Duodenal mucosa (tissue), 2 donors: ENCODE results near the gene KRT74.

Experiments
- H3K27ac ChIP-seq: one replicate; pipeline ENCODE4 v1.7.0; 2013; ENCODE audit warnings: low read depth, low read length
- H3K27me3 ChIP-seq, 2 donors: one replicate each; pipeline ENCODE4 v1.7.0; 2013; ENCODE audit warnings: low read length in 2 of 2, control low read depth in 1 of 2; ENCODE audit not compliant: insufficient read depth in 2 of 2, control insufficient read depth in 1 of 2
- H3K36me3 ChIP-seq, 2 donors: one replicate each; pipeline ENCODE4 v1.7.0; 2013; ENCODE audit warnings: low read length in 2 of 2, control low read depth in 1 of 2; ENCODE audit not compliant: insufficient read depth in 2 of 2, control insufficient read depth in 1 of 2
- H3K4me1 ChIP-seq, 2 donors: one replicate each; pipeline ENCODE4 v1.7.0; 2013; ENCODE audit warnings: low read length in 2 of 2, control low read depth in 1 of 2; ENCODE audit not compliant: insufficient read depth in 2 of 2, control insufficient read depth in 1 of 2
- H3K4me3 ChIP-seq, 2 donors: one replicate each; pipeline ENCODE4 v1.7.0; 2013; ENCODE audit warnings: low read length in 2 of 2, low read depth in 1 of 2
- H3K9ac ChIP-seq, 2 donors: one replicate each; pipeline ENCODE4 v1.7.0; 2013; ENCODE audit warnings: low read length in 2 of 2, low read depth in 1 of 2
- H3K9me3 ChIP-seq, 2 donors: one replicate each; pipeline ENCODE4 v1.7.0; 2013; ENCODE audit warnings: low read length in 2 of 2, control low read depth in 1 of 2; ENCODE audit not compliant: control insufficient read depth in 1 of 2

The KRT74 gene

DNA sequence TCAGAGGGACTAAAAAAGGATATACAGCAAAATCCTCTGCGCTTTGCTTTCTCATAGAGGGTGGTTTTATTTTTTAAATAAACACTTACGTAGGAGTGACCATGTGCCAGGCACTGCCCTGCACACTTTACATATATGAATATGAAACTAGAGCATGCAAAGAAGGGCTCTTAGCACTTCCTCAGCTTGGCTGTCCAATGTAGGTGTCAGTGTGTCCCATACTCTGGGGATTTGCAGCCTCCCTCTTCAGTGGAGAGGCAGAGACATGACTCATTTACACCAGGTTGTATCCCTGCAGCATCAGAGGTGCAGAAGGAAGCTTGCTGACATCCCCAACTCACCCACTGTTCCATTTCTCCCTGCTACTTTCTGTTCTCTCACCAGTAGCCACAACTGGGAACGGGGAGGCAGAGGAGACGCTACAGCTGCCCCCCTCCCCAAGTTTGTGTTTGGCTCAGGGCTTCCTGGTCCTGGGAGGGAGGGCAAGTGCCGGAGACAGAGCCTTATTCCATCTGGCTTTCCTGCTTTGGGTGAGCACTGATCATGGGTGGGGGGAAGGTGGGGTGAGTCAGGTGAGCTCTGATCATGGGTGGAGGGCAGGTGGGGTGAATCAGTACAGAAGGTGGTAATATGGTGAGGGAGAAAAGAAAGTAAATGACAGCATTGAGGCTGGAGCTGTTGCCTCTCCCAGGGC is 48.6 kb downstream of the KRT74 start:
- peaks cover 3 to 5% of the 10 kb centered on the region in 2 donors for H3K27me3 ChIP-seq
- H3K4me3 ChIP-seq, result no peak overlapping the region
- H3K9ac ChIP-seq, result no peak overlapping the region
- no peak overlapping the region for H3K27ac ChIP-seq
- no peaks in the 10 kb centered on the region for H3K9me3 ChIP-seq
- H3K36me3 ChIP-seq, result no peaks in the 10 kb centered on the region
- H3K4me1 ChIP-seq, result peaks cover 3 to 5% of the 10 kb centered on the region in 2 donors

DNA sequence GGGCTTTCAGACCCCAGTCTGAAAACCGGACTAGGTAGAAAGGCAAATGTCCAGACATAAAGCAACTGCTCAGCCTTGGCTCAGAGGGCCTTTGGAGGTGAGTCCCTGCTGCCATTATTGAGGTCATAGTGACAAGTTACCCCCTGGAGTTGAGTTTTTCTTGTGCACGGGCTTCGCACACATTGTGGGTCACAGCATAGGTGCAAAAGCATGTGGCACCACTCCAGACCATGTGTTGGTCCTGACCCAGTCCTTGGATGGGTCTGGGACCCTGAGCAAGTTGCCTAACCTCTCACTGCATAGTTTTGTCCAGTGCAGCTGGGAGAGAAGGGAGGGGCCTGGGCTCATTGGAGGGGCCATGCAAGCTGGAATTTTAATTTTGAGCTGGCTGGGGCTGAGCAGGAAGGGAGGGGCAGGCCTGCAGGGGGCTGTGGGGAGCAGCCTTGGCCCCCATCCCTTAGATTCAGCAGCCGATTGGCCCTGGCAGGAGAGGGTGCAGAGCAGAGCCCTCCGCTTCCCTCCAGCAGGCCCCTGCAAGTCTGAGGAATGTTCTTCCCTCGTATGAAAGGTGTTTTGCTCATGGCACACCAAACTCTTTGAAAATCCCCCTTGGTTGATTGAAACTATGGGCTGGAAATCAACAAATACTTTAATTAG is 49.3 kb downstream of the KRT74 start:
- Histone ChIP-seq H3K27ac (no peak overlapping the region), H3K27me3 (peaks cover 3 to 5% of the 10 kb centered on the region in 2 donors)

DNA sequence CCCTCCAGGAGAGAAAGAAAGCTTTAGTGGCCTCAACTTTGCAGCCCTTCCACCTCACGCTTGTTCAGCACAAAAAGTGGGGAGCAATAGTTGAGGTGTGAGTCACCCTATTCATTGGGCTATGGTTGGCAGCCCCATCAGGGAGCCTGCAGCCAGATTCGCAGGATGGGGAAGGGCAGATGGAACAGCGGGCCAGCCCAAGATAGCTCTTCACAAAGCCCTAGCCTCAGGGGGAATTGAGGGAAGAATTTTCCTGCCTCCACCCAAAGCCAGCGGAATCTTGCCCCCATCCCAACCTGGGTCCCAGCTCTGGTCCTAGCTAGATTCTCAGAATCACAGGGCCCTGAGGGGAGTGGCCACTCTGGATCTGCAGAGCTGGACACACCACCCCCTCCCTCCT is 49.8 kb downstream of the KRT74 start:
- no peaks in the 10 kb centered on the region for H3K36me3 ChIP-seq
- H3K9me3 ChIP-seq, result no peaks in the 10 kb centered on the region
- H3K4me1 ChIP-seq, result peaks cover 3 to 5% of the 10 kb centered on the region in 2 donors
- no peak overlapping the region for H3K9ac ChIP-seq
- no peak overlapping the region for H3K27ac ChIP-seq
- peaks cover 3 to 5% of the 10 kb centered on the region in 2 donors for H3K27me3 ChIP-seq
- no peak overlapping the region for H3K4me3 ChIP-seq

More for the DNA sequence above, 49.3 kb downstream of the KRT74 start:
- no peak overlapping the region for H3K9ac ChIP-seq
- no peaks in the 10 kb centered on the region for H3K36me3 ChIP-seq
- no peak overlapping the region for H3K4me3 ChIP-seq
- peaks cover 3 to 5% of the 10 kb centered on the region in 2 donors for H3K4me1 ChIP-seq
- no peaks in the 10 kb centered on the region for H3K9me3 ChIP-seq

DNA sequence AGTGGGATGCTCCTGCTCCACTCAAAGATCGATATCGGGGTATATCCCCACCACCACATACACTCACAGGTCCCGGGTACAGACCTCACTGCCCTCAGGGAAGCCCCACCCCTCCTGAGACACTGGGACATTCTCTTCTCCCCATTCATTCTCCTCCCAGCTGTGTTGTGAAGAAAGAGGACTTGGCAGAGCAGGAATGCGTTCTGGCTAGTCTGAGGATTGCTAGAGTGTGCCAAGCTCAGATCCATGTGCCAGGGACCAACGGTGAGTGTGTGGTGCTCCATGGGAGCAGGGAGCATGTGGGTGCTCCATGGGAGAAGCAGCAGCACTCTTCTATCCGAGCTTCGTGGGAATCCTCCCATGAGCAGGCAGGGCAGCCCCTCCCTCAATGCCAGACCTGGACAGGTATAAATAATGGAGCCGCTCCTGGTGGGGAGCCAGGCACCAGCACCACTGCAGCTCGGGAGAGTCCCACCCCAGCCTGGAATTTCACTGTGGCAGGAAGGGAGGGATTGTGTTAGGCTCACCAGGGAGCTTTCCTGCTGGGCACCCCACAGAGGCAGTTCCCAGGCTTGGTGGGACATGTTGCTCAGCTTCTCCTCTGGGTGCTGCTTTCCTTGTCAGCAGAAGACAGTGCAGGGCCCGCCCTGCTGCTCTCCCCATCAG is 51.2 kb downstream of the KRT74 start:
- H3K27ac ChIP-seq, result no peak overlapping the region
- no peak overlapping the region for H3K9ac ChIP-seq
- H3K4me1 ChIP-seq, result peaks cover 3 to 5% of the 10 kb centered on the region in 2 donors
- H3K4me3 ChIP-seq, result no peak overlapping the region
- peaks cover 3 to 5% of the 10 kb centered on the region in 2 donors for H3K27me3 ChIP-seq
- H3K9me3 ChIP-seq, result no peaks in the 10 kb centered on the region
- no peaks in the 10 kb centered on the region for H3K36me3 ChIP-seq

DNA sequence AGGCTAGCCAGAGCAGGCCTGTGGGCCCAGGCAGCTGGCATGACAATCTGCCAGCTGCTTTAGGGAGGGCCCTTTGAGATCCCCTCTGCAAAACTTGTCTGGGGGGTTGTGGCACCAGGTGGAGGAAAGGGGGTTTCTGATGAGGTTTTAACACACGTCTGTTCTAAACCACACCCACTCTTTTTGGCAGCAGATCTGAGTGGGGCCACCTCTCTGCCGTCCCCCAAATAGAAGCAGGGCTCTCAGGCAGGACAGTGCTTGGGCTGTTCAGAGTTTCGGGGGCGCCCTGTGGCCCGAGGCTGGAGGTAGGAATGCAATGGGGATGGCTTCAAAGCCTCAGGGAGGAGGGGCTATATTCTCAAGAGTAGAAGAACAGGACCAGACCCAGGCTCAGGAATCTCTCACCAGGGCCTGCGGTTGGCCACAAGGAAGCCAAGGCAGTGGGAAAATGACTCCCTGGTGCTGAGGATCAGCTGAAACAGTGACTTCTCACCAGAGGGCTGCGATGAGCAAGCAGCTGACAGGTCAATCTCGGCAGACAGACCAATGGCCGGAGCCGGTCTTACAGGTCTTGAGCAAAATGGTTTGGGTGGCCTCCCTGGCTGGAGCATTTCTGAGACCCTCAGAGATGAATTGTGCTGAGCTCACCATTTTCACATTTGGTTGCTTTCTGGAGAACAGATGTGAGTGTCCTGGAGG is 51.9 kb downstream of the KRT74 start:
- Histone ChIP-seq H3K27me3 (peaks cover 3 to 5% of the 10 kb centered on the region in 2 donors), H3K27ac (no peak overlapping the region), H3K4me1 (peaks cover 3 to 5% of the 10 kb centered on the region in 2 donors), H3K4me3 (no peak overlapping the region), H3K9me3 (no peaks in the 10 kb centered on the region), H3K9ac (no peak overlapping the region), H3K36me3 (no peaks in the 10 kb centered on the region)

DNA sequence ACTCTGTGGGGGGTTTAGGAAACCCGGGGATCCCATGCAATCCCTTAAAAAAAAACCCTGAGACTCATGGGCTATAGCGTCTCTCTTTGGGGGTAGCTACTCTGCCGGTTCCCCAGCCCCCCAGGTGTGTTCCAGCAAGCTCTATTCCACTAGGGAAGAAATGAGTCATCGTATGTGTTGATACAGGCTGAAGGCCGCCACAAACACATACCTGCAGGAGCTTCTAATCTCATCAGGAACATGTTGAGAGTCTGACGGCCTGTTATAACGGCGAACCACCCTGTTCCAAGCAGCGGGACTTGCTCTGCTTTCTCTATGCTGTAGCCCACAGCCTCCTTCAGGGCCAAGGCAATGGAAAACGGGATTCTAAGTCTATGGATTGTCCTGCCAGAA is 52.5 kb downstream of the KRT74 start:
- Histone ChIP-seq H3K4me3 (no peak overlapping the region), H3K27ac (no peak overlapping the region), H3K27me3 (peaks cover 3 to 5% of the 10 kb centered on the region in 2 donors), H3K9ac (no peak overlapping the region), H3K36me3 (no peaks in the 10 kb centered on the region), H3K9me3 (no peaks in the 10 kb centered on the region), H3K4me1 (peaks cover 3 to 5% of the 10 kb centered on the region in 2 donors)

DNA sequence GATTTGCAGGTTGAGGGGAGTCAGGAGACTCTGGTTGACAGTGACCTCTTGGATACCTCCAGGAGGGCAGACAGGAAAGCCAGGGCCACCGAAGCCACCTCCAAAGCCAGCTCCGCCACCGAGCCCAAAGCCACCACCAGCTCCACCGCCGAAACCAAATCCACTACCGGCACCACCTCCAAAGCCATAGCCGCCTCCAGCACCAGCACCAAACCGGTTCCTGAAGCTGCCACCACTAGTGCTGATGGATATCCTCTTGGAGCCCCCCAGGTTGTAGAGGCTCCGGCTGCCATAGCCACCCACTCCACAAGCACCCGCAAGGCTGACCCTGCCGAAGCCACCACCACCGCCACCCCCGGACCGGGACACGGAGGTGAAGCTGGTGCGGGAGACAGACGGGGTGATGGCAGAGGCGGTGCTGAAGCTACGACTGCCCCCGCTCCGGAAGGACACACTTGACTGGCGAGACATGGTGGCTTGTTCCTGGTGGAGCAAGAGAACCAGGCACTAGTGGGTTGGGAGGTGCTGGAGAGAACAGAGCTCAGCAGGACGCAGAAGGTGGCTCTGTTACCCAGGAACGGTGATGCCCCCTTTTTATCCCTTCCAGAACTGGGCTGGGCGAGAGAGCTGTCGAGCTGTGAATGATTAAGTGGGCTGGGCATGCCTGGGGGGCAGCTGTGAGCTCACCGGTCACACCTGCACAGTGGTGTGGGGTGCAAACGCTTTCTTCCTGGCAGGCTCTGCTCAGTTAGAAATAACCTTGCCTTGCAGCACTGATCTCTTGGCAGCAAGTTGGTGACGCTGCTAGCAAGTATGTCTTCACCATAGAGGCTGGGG is 53.6 kb downstream of the KRT74 start, which contains the start of gene KRT5:
Gene KRT5 (minus strand): TSS at position 569 of the 837 bp plus-strand sequence. CDS start 98 bp downstream, at position 471.
- peaks cover 3 to 5% of the 10 kb centered on the region in 2 donors for H3K4me1 ChIP-seq
- H3K4me3 ChIP-seq, result no peak within 1 kb of the TSS
- peaks cover 3 to 5% of the 10 kb centered on the region in 2 donors for H3K27me3 ChIP-seq

DNA sequence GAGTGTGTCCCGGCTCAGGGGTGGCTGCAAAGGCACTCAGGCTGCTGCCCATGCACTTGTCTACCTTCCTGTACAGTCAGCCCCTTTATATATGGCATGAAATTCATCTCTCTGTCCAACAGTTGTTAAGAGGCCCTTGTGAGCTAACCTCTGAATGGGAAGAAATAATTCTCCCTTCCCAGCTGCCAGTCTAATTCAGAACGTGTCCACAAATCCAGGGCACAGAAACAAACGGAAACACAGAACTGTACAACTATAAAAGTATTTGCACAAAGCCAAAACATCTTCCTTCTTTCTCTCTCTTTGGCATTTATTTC is 54.3 kb downstream of the KRT74 start:
- no peaks in the 10 kb centered on the region for H3K36me3 ChIP-seq
- H3K9ac ChIP-seq, result no peak overlapping the region
- peaks cover 3 to 5% of the 10 kb centered on the region in 2 donors for H3K4me1 ChIP-seq
- no peaks in the 10 kb centered on the region for H3K9me3 ChIP-seq
- H3K4me3 ChIP-seq, result no peak overlapping the region
- peaks cover 3 to 5% of the 10 kb centered on the region in 2 donors for H3K27me3 ChIP-seq
- H3K27ac ChIP-seq, result no peak overlapping the region

More for the DNA sequence above, 53.6 kb downstream of the KRT74 start, which contains the start of gene KRT5:
- Histone ChIP-seq H3K27ac (no peak within 1 kb of the TSS), H3K9me3 (no peaks in the 10 kb centered on the region), H3K9ac (no peak within 1 kb of the TSS), H3K36me3 (no peaks in the 10 kb centered on the region)

DNA sequence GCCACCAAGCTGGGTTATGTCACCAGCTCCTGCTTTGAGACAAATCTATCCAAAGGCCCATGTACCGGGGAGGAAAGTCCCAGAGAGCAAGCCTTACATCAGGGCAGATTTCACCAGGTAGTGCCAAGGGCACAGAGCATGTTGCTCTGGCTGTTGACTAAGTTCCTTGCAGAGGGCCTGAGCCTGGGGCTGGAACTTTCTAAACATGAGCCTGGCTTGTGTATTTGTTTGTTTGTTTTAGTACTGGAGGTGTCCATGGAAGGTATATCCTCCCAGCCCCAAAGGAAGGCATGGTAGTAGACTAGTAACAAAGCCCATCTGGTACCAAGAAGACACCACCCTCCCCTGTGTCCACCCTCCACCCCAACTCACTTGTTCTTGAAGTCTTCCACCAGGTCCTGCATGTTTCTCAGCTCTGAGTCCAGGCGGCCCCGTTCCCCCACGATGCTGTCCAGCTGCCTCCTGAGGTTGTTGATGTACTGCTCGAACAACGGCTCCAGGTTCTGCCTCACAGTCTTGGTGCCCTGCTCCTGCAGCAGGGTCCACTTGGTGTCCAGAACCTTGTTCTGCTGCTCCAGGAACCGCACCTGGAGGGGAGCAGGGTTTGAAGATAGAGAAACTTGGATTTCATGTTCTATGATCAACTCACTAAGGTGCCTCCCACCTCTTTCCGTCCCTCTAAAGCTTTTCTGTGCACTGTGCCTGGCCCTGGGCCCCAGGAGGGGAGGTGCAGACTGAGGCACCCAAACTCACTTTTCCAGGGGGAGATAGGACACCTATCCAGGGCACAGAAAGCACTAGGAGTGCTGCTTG is 54.9 kb downstream of the KRT74 start:
- Histone ChIP-seq H3K27ac (no peak overlapping the region), H3K27me3 (peaks cover 3 to 5% of the 10 kb centered on the region in 2 donors), H3K4me1 (peaks cover 3 to 5% of the 10 kb centered on the region in 2 donors), H3K9ac (no peak overlapping the region), H3K4me3 (no peak overlapping the region), H3K9me3 (no peaks in the 10 kb centered on the region), H3K36me3 (no peaks in the 10 kb centered on the region)
